Adrenal gland (tissue), 5 donors: ENCODE measurements around the gene EDEM1.

Experiments
- POLR2A ChIP-seq, 2 donors: fragments of 450-650 bp; IDR thresholded peaks; one replicate each; pipeline ENCODE4 v1.6.1; 2017; ENCODE audit warnings: antibody characterized with exemption in 2 of 2, mild to moderate bottlenecking in 2 of 2, moderate library complexity in 1 of 2
- TF ChIP-seq, protein P1 (sequence below), 6 experiments: fragments of 450-650 bp in 4 of 6; fragments of 200-600 bp in 2 of 6; sonication (generic) in 1 of 6; IDR thresholded peaks; 1 replicate in 5 of 6; 2 replicates in 1 of 6; pipeline versions ENCODE4 v1.5.1 to v1.8.0; 2016 to 2021; ENCODE audit warnings: antibody characterized with exemption in 6 of 6, mild to moderate bottlenecking in 2 of 6, moderate library complexity in 1 of 6
- donor health status: DM: no; HTN: no; CAD: no.

DNA sequence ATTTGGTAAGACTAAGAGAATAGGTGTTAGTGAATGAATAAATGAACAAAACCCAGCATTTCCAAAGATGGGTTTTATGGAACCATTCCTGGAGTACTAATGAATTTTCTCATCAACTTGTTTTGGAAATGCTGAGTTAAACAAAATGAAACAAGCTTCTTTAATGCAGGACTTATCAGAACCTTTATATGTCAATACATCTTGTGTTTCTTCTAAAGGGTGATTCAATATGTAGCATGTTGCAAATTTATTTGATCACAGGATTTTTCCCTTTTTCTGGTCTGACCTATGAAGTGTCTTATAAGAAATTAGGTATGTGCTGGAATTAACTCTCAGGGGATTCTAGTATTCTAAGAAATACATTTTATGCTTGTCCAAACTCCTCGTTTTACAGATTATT lies 53.2 kb downstream of the EDEM1 start:
- TF ChIP-seq POLR2A (IDR thresholded peaks at IDR 0.05) = no peak
- TF ChIP-seq, protein P1, sequence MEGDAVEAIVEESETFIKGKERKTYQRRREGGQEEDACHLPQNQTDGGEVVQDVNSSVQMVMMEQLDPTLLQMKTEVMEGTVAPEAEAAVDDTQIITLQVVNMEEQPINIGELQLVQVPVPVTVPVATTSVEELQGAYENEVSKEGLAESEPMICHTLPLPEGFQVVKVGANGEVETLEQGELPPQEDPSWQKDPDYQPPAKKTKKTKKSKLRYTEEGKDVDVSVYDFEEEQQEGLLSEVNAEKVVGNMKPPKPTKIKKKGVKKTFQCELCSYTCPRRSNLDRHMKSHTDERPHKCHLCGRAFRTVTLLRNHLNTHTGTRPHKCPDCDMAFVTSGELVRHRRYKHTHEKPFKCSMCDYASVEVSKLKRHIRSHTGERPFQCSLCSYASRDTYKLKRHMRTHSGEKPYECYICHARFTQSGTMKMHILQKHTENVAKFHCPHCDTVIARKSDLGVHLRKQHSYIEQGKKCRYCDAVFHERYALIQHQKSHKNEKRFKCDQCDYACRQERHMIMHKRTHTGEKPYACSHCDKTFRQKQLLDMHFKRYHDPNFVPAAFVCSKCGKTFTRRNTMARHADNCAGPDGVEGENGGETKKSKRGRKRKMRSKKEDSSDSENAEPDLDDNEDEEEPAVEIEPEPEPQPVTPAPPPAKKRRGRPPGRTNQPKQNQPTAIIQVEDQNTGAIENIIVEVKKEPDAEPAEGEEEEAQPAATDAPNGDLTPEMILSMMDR (IDR thresholded peaks at IDR 0.05) = no peak
